ENCODE data around the gene RXFP4. TPM values are rescaled to one million over a fixed set of nuclear protein-coding genes. Genes with fewer than 3 reads are reported as not detected.

The RXFP4 gene
- total RNA-seq, 1 experiment from 2014 or later = not detected

- POLR2A ChIA-PET = interaction anchor here (0.6 to 1.2 kb wide), 5 partner anchors 75 to 927 kb away, joined by 3 to 7 read pairs (median 5); partner anchors contain the start of gene NTRK1
- intact Hi-C loops (cut with micrococcal nuclease; ENCODE audit: unreplicated experiment) = loop anchor here (1.0 to 2.0 kb wide), 2 partner anchors 56 to 121 kb away; partner anchors contain the start of gene LAMTOR2
- H3K4me3 Mint-ChIP-seq (ENCODE audit: unreplicated experiment) = no peak overlapping the region
Measured at GRCh38 chr1:155933591-155934096, 7.8 kb upstream of the RXFP4 start.

GRCh38 chr1:155934097-155934935 is 7.1 kb upstream of the RXFP4 start, which contains the start of gene KHDC4:
Gene KHDC4, minus strand, starts transcription at chr1:155934413. Its CDS starts 40 bp downstream, at chr1:155934373.
- no peak for TF ChIP-seq CTCF (IDR thresholded peaks at IDR 0.05; ENCODE audit: insufficient read depth in 1 of 2, low read depth in 1 of 2, low read length in 1 of 2, severe bottlenecking in 1 of 2, unreplicated experiment in 1 of 2)
- no peaks in the 10 kb centered on the region for H3K9me3 ChIP-seq
- no peaks in the 10 kb centered on the region for H3K27me3 ChIP-seq (replicated peaks; ENCODE audit: control insufficient read depth, insufficient read depth, low read length)
- no peaks in the 10 kb centered on the region for H3K27me3 Mint-ChIP-seq (ENCODE audit: insufficient read depth, unreplicated experiment)
- no peaks in the 10 kb centered on the region for H3K36me3 Mint-ChIP-seq (ENCODE audit: insufficient read depth, unreplicated experiment)
- no peak within 1 kb of the TSS for H3K4me3 Mint-ChIP-seq (ENCODE audit: unreplicated experiment)
- no TSS peak for BruUV-seq (replicated peaks)
- no peak within 1 kb of the TSS for H3K27ac Mint-ChIP-seq (ENCODE audit: unreplicated experiment)
- peak; percentile 94 to 96 for DNase-seq
- H3K36me3 ChIP-seq (ENCODE audit: control insufficient read depth, insufficient read depth, low read length) = 0 out of 2 replicates have a peak, but pooled peaks cover 1% of the 10 kb centered on the region
- CTCF ChIA-PET = interaction anchor here (0.6 to 1.2 kb wide), 5 partner anchors 54 to 612 kb away, joined by 3 to 5 read pairs (median 3); no protein-coding TSS in a partner anchor
- peak within 1 kb of the TSS; percentile 60 for H3K4me3 ChIP-seq (ENCODE audit: low read depth, low read length)
- H3K9me3 Mint-ChIP-seq (ENCODE audit: unreplicated experiment) = no peaks in the 10 kb centered on the region
- H3K4me1 Mint-ChIP-seq (ENCODE audit: low read depth, unreplicated experiment) = peaks cover 13% of the 10 kb centered on the region
- POLR2A ChIA-PET = interaction anchor here (0.6 to 1.2 kb wide), 9 partner anchors 9 to 926 kb away, joined by 3 to 8 read pairs (median 5); partner anchors contain the start of genes ARHGEF2 and NTRK1
- intact Hi-C loops (cut with micrococcal nuclease; ENCODE audit: unreplicated experiment) = loop anchor here (1.0 to 2.0 kb wide), 2 partner anchors 55 to 120 kb away; partner anchors contain the start of gene LAMTOR2
- peaks cover 20% of the 10 kb centered on the region for H3K4me1 ChIP-seq

More at GRCh38 chr1:155933591-155934096, 7.8 kb upstream of the RXFP4 start:
- no TSS peak for BruUV-seq (replicated peaks)
- Mint-ChIP-seq H3K27ac (ENCODE audit: unreplicated experiment) (no peak overlapping the region), H3K36me3 (ENCODE audit: insufficient read depth, unreplicated experiment) (no peaks in the 10 kb centered on the region), H3K27me3 (ENCODE audit: insufficient read depth, unreplicated experiment) (no peaks in the 10 kb centered on the region), H3K4me1 (ENCODE audit: low read depth, unreplicated experiment) (peaks cover 16% of the 10 kb centered on the region), H3K9me3 (ENCODE audit: unreplicated experiment) (no peaks in the 10 kb centered on the region)
- no peak for DNase-seq
- Histone ChIP-seq H3K9me3 (no peaks in the 10 kb centered on the region), H3K4me3 (ENCODE audit: low read depth, low read length) (peak overlapping the region; percentile 60), H3K27me3 (replicated peaks; ENCODE audit: control insufficient read depth, insufficient read depth, low read length) (no peaks in the 10 kb centered on the region), H3K36me3 (ENCODE audit: control insufficient read depth, insufficient read depth, low read length) (0 out of 2 replicates have a peak, but pooled peaks cover 1% of the 10 kb centered on the region), H3K4me1 (peaks cover 20% of the 10 kb centered on the region)
- CTCF ChIA-PET = interaction anchor here (0.6 to 1.2 kb wide), 3 partner anchors 56 to 611 kb away, joined by 3 to 5 read pairs (median 3); no protein-coding TSS in a partner anchor
- no peak for TF ChIP-seq CTCF (IDR thresholded peaks at IDR 0.05; ENCODE audit: insufficient read depth in 1 of 2, low read depth in 1 of 2, low read length in 1 of 2, severe bottlenecking in 1 of 2, unreplicated experiment in 1 of 2)

All from Caco-2 (cell line).